BLaER1 (cell line): ENCODE measurements around the gene THAP4.
A peak's percentile ranks its signal among the peaks of the same experiment; 100 is the strongest.
"Not testable (repeated sequence)": the region's sequence is repeated elsewhere in the genome, so short reads cannot be mapped to it uniquely, and the experiment has no call there.

Experiments used
- H3K27ac ChIP-seq: shearing (Covaris generic); formaldehyde crosslinking; 2 replicates; pipeline ENCODE4 v1.8.1; 2022
- H3K27me3 ChIP-seq: shearing (Covaris generic); formaldehyde crosslinking; 2 replicates; pipeline ENCODE4 v1.8.1; 2022
- H3K36me3 ChIP-seq: shearing (Covaris generic); formaldehyde crosslinking; 2 replicates; pipeline ENCODE4 v1.8.1; 2022
- H3K4me1 ChIP-seq: shearing (Covaris generic); formaldehyde crosslinking; 2 replicates; pipeline ENCODE4 v1.8.1; 2022
- H3K4me2 ChIP-seq: shearing (Covaris generic); formaldehyde crosslinking; 2 replicates; pipeline ENCODE4 v1.8.1; 2022
- H3K4me3 ChIP-seq: shearing (Covaris generic); formaldehyde crosslinking; 2 replicates; pipeline ENCODE4 v1.8.1; 2022
- H3K9ac ChIP-seq: shearing (Covaris generic); formaldehyde crosslinking; 2 replicates; pipeline ENCODE4 v1.8.1; 2022
- H3K9me3 ChIP-seq: shearing (Covaris generic); formaldehyde crosslinking; 2 replicates; pipeline ENCODE4 v1.8.1; 2022
- H4K20me1 ChIP-seq: shearing (Covaris generic); formaldehyde crosslinking; 2 replicates; pipeline ENCODE4 v1.8.1; 2022
- Cebpa-rat ChIP-seq: shearing (Covaris generic); IDR thresholded peaks from 2 replicates; pipeline ENCODE4 v1.8.1; 2022

The THAP4 gene

GRCh38 chr2:241573741-241574140 is 63.2 kb downstream of the THAP4 start:
- H3K9me3 ChIP-seq: no peaks in the 10 kb centered on the region
- H3K4me1 ChIP-seq: peaks cover 47% of the 10 kb centered on the region
- H3K4me2 ChIP-seq: no peak overlapping the region
- no peak overlapping the region for H3K4me3 ChIP-seq
- peaks cover 13% of the 10 kb centered on the region for H3K36me3 ChIP-seq
- H4K20me1 ChIP-seq: no peaks in the 10 kb centered on the region
- no peak overlapping the region for H3K27ac ChIP-seq
- no peaks in the 10 kb centered on the region for H3K27me3 ChIP-seq
- H3K9ac ChIP-seq: no peak overlapping the region
- no peak for TF ChIP-seq Cebpa-rat

- not testable (repeated sequence) for H3K9ac ChIP-seq, H3K27me3 ChIP-seq, H3K4me3 ChIP-seq, H3K4me2 ChIP-seq, H4K20me1 ChIP-seq, H3K9me3 ChIP-seq, H3K27ac ChIP-seq
- Histone ChIP-seq H3K4me1 (peaks cover 42% of the 10 kb centered on the region), H3K36me3 (peaks cover 13% of the 10 kb centered on the region)
These were observed 63.9 kb downstream of the THAP4 start for GRCh38 chr2:241572915-241573651.

GRCh38 chr2:241571821-241572620 is 64.9 kb downstream of the THAP4 start:
- Histone ChIP-seq H3K9me3 (no peaks in the 10 kb centered on the region), H3K4me2 (no peak overlapping the region), H4K20me1 (no peaks in the 10 kb centered on the region), H3K9ac (no peak overlapping the region), H3K27ac (no peak overlapping the region), H3K36me3 (peaks cover 13% of the 10 kb centered on the region), H3K27me3 (no peaks in the 10 kb centered on the region), H3K4me3 (no peak overlapping the region), H3K4me1 (peaks cover 31% of the 10 kb centered on the region)
- TF ChIP-seq Cebpa-rat: no peak

- H4K20me1 ChIP-seq: no peaks in the 10 kb centered on the region
- H3K4me2 ChIP-seq: no peak overlapping the region
- H3K27ac ChIP-seq: no peak overlapping the region
- H3K9ac ChIP-seq: no peak overlapping the region
- no peaks in the 10 kb centered on the region for H3K9me3 ChIP-seq
- peaks cover 13% of the 10 kb centered on the region for H3K36me3 ChIP-seq
- peaks cover 22% of the 10 kb centered on the region for H3K4me1 ChIP-seq
- TF ChIP-seq Cebpa-rat: no peak
- H3K27me3 ChIP-seq: no peaks in the 10 kb centered on the region
- H3K4me3 ChIP-seq: no peak overlapping the region
These were observed 65.9 kb downstream of the THAP4 start for GRCh38 chr2:241570961-241571581.

DNA sequence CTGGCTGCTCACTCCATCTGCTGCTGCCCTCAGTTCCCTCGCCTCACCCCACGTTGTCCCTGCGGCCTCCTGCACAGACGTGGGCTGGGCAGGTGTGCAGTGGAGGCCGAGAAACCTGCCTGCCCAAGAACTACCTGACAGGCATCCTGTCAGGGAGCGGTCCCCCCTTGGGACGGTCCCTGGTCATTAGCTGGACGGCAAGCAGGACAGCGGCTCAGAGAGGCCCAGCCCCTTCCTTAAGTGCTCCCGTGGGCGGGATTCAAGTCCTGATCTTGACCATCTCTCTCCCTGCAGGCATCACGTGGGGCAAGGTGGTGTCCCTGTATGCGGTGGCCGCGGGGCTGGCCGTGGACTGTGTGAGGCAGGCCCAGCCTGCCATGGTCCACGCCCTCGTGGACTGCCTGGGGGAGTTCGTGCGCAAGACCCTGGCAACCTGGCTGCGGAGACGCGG is 67.1 kb downstream of the THAP4 start:
- Histone ChIP-seq H3K4me3 (no peak overlapping the region), H4K20me1 (no peaks in the 10 kb centered on the region), H3K4me2 (no peak overlapping the region), H3K27ac (no peak overlapping the region), H3K36me3 (peaks cover 3% of the 10 kb centered on the region), H3K9me3 (no peaks in the 10 kb centered on the region), H3K4me1 (peaks cover 13% of the 10 kb centered on the region), H3K9ac (no peak overlapping the region), H3K27me3 (no peaks in the 10 kb centered on the region)
- TF ChIP-seq Cebpa-rat: no peak

DNA sequence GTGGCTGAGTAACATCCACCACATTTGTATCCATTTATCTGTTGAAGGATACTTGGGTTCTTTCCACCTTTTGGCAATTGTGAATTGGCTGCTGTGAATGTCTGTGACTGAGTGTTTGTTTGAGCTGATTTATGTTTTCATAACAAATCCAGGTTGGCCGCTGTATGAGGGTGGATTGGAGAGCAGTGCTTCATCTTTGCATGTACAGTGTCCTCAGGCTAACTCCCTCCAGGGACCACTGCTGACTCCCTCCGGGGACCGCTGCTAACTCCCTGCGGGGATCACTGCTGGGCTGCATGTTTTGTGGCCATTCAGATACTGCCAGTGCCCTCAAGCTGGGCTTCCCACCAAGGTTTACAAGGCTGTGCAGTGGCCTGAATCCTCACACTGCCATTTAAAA is 68.2 kb downstream of the THAP4 start:
- Histone ChIP-seq H3K4me2 (peak overlapping the region; percentile 24; the same call in 1 of the 2 replicates), H3K9ac (no peak overlapping the region), H3K4me3 (no peak overlapping the region), H3K9me3 (no peaks in the 10 kb centered on the region), H3K36me3 (no peaks in the 10 kb centered on the region), H3K4me1 (peaks cover 23% of the 10 kb centered on the region), H3K27me3 (no peaks in the 10 kb centered on the region), H4K20me1 (no peaks in the 10 kb centered on the region), H3K27ac (no peak overlapping the region)
- no peak for TF ChIP-seq Cebpa-rat

GRCh38 chr2:241567776-241568175 is 69.2 kb downstream of the THAP4 start:
- H3K27ac ChIP-seq: no peak overlapping the region

GRCh38 chr2:241567266-241567665 is 69.7 kb downstream of the THAP4 start:
- not testable (repeated sequence) for H3K9ac ChIP-seq, H3K4me2 ChIP-seq, H3K27me3 ChIP-seq, H3K36me3 ChIP-seq, H3K9me3 ChIP-seq, H4K20me1 ChIP-seq, H3K27ac ChIP-seq, H3K4me3 ChIP-seq
- peaks cover 28% of the 10 kb centered on the region for H3K4me1 ChIP-seq

More at GRCh38 chr2:241567776-241568175, 69.2 kb downstream of the THAP4 start:
- no peaks in the 10 kb centered on the region for H4K20me1 ChIP-seq
- no peaks in the 10 kb centered on the region for H3K36me3 ChIP-seq
- H3K27me3 ChIP-seq: no peaks in the 10 kb centered on the region
- no peaks in the 10 kb centered on the region for H3K9me3 ChIP-seq
- TF ChIP-seq Cebpa-rat: no peak
- H3K4me3 ChIP-seq: no peak overlapping the region
- H3K4me1 ChIP-seq: peaks cover 23% of the 10 kb centered on the region
- H3K4me2 ChIP-seq: no peak overlapping the region
- no peak overlapping the region for H3K9ac ChIP-seq

- no peaks in the 10 kb centered on the region for H3K36me3 ChIP-seq
- no peaks in the 10 kb centered on the region for H3K9me3 ChIP-seq
- H3K4me3 ChIP-seq: no peak overlapping the region
- no peak overlapping the region for H3K27ac ChIP-seq
- H3K9ac ChIP-seq: no peak overlapping the region
- TF ChIP-seq Cebpa-rat: no peak
- H3K27me3 ChIP-seq: no peaks in the 10 kb centered on the region
- H3K4me2 ChIP-seq: no peak overlapping the region
- peaks cover 33% of the 10 kb centered on the region for H3K4me1 ChIP-seq
- no peaks in the 10 kb centered on the region for H4K20me1 ChIP-seq
These were observed 70.5 kb downstream of the THAP4 start for GRCh38 chr2:241566468-241566867.

- H3K36me3 ChIP-seq, H3K9me3 ChIP-seq, H3K4me2 ChIP-seq, H3K27ac ChIP-seq, H3K4me3 ChIP-seq, H4K20me1 ChIP-seq, H3K27me3 ChIP-seq, H3K9ac ChIP-seq: not testable (repeated sequence)
- H3K4me1 ChIP-seq: peaks cover 29% of the 10 kb centered on the region
These were observed 70.9 kb downstream of the THAP4 start for GRCh38 chr2:241566021-241566420.
